Measurements from ENCODE around the gene ZBP1.
A peak's percentile ranks its signal among the peaks of the same experiment; 100 is the strongest.

The ZBP1 gene

GRCh38 chr20:57583289-57584257, 36.7 kb downstream of the ZBP1 start:
- no peak for DNase-seq

GRCh38 chr20:57582432-57583288, 37.6 kb downstream of the ZBP1 start:
- peak; percentile 84 for DNase-seq

DNA sequence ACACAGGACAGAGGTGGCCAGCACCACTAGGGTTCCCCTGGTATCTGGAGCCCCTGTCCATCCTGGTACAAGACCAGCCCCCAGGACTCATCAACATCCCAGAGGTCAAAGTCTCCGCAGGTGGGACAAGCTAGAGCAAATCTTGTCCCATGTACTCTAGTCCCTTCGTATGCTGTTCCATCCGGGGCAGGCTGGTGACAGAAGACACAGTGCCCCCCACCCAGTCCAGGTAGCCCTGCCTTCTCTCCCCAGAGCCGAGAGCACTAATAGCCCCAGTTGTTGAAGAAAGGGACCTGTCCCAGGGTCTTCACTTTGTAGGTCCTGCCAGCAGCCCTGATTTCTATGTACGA, 38.2 kb downstream of the ZBP1 start:
- no peak for DNase-seq

DNA sequence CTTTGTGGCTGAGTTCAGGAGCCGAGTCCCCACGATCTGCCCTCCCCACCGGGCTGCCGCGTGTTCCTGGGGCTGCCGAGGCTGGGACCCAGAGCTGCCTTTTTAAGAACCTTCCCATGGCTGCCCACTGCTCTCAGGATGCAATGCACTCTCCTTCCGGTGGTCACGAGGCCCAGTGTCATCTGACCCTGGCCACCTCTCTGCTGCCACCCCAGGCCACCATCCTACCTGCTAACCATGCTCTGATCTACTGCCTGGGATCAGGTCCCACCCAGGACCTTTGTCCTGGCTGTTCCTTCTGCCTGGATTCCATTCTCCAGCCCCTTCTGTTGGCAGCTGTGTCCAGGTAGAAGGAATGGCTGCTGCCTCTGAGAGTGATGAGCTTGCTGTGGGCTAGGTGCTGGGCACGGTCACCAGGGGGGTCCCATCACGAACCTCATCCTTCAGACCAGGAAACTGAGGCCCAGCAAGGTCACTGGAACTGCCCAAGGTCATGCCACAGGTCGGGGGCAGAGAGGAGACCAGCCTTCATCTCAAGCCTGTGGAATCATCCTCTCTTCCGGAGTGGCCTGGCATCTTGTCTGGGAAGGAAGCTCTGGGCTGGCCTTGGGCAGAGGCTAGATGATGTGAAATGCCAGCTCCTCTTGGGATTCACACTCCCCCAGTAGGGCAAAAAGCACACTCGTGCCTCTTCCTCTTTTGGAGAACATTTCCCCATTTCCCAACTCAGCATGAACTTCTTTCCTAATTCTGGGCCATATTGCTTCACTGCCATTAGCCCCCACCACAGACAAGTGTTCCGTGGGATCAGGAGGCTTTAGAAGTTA, 38.8 kb downstream of the ZBP1 start:
- DNase-seq = no peak

GRCh38 chr20:57580478-57581201, 39.6 kb downstream of the ZBP1 start:
- DNase-seq = no peak

DNA sequence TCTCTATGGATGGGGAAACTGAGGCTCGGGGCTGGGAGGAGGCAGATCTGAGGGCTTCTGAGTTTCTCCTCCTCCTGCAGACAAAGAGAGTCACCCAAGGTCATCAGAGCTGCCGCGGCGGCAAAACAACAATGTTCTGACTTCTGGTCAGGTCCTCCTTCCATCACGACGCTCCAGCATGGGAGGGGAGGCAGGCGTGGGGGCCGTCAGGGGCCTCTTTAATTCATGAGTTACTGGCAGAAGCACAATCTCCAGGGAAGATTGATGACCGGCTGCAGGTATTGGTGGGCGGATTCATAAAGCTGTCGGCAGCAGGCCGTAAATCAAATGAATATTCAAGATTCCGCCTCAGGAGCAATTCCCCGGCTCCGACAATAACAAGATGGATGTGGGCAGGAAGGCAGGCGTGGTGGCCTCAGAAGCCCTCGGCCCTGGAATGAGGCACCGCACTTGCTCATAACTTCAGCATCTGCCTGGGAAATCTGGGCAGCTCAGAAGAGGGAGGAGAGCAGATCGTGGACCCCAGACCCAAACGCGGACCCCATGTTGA, 40.3 kb downstream of the ZBP1 start:
- no peak for DNase-seq

- DNase-seq = no peak
Measured at GRCh38 chr20:57579331-57579897, 40.8 kb downstream of the ZBP1 start.

- no peak for DNase-seq
Measured at GRCh38 chr20:57578476-57579165, 41.6 kb downstream of the ZBP1 start.

GRCh38 chr20:57577679-57578475, 42.3 kb downstream of the ZBP1 start:
- no peak for DNase-seq

- no peak for DNase-seq
Measured at GRCh38 chr20:57576617-57577550, 43.3 kb downstream of the ZBP1 start.

DNA sequence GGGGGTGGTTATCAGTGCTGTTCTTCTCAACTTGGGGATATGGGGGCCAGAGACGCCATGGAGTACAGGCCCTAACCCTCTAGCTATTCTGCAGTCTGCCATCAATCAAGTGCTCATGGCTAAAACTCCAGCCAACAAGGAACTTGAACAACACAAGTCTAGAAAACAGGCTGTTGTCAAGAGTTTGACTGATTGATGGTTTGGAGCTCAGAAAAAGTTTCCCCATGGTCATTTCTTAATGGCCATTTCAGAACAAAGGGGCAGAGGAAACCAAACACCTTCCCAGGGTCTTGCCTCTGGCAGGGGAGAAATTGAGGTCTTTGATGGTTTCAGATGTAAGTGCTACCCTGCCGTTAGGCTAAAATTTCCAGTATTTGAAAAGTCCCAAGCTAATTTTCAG, 44.2 kb downstream of the ZBP1 start:
- no peak for DNase-seq

DNA sequence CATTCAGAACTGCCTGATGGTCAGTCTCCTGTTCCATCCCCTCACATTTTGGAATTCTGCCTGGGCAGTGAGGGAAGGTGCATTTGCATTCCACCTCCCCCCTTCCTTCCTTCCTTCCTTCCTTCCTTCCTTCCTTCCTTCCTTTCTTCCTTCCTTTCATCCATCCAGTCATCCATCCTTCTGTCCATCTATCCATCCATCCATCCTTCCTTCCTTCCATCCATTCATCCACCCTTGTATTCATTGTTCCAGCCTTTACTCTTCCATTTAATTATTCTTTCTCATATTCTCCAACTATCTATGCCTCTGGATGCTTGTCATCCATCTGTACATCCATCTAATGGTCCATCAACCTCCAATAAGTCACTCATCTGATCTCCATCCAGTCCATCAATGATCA, 45.3 kb downstream of the ZBP1 start:
- DNase-seq = no peak

GRCh38 chr20:57573894-57574293, 46.3 kb downstream of the ZBP1 start:
- DNase-seq = no peak

- no peak for DNase-seq
Measured at GRCh38 chr20:57573242-57573641, 47.0 kb downstream of the ZBP1 start.

DNA sequence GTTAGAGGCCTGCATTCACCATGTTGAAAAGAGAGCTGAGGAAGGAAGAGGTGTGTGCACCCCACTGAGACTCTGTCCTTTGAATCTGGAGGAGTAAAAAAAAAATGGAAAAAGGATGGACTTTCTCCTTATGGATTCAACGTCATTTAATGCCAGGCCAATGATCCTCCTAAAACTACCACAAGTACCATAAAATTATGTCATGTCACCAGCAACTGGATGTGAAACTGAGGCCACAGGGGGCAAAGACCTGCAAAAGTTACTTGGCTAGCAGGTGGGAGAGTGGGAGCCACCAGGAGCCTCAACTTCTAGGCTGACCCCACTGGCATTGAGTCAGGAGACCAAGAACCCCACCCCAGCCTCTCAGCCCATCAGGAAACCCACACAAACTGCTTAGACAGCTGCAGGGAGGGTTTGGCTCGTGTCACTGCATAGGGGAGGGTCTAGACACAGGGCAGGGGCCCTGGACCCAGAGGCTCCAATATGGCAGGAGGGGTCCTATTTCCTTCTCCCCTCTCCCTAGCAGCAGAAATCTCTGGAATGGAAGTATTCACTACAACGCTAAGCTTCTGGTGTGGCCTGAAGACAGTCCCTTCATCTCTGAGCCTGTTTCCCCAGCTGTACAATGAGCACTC, 48.3 kb downstream of the ZBP1 start:
- no peak for DNase-seq

GRCh38 chr20:57570920-57571319, 49.3 kb downstream of the ZBP1 start:
- DNase-seq = no peak

- no peak for DNase-seq
Measured at GRCh38 chr20:57570145-57570850, 49.9 kb downstream of the ZBP1 start.

- no peak for DNase-seq
Measured at GRCh38 chr20:57568960-57569359, 51.3 kb downstream of the ZBP1 start.

All from left hindlimb (tissue), 1 donor.